Adrenal gland (tissue), 12 donors: Measurements from ENCODE around the gene ACY1. TPM values are rescaled to one million over a fixed set of nuclear protein-coding genes. Genes with fewer than 3 reads are reported as not detected.

ENCODE experiments used
- DNase-seq, 7 donors: peaks; one replicate each; pipeline ENCODE4 v3.0.0-alpha.2; 2019 to 2020
- H3K27ac ChIP-seq, 5 donors: fragments of 200-600 bp; sonication (generic) in 4 of 5; 1 replicate in 3 of 5; 2 replicates in 2 of 5; pipeline versions ENCODE4 v1.5.1 to v1.8.0; 2016 to 2020; ENCODE audit warnings: mild to moderate bottlenecking in 1 of 5
- H3K27me3 ChIP-seq: fragments of 200-600 bp; 2 replicates; pipeline ENCODE4 v1.8.0; 2021
- H3K36me3 ChIP-seq, 2 donors: fragments of 200-600 bp; replicated peaks in 1 of 2; 1 replicate in 1 of 2; 2 replicates in 1 of 2; pipeline versions ENCODE4 v1.5.1 to v1.8.0; 2018 to 2022
- H3K4me1 ChIP-seq, 2 donors: fragments of 200-600 bp; replicated peaks in 1 of 2; 1 replicate in 1 of 2; 2 replicates in 1 of 2; pipeline versions ENCODE4 v1.5.1 to v1.8.0; 2018 to 2021
- H3K4me3 ChIP-seq, 4 donors: fragments of 200-600 bp; sonication (generic) in 3 of 4; one replicate each; pipeline ENCODE4 v1.5.1; 2016 to 2018
- H3K9me3 ChIP-seq, 3 donors: fragments of 200-600 bp; sonication (generic) in 1 of 3; replicated peaks in 1 of 3; 1 replicate in 2 of 3; 2 replicates in 1 of 3; pipeline versions ENCODE4 v1.5.1 to v1.8.0; 2016 to 2021
- CTCF ChIP-seq, 6 experiments: fragments of 450-650 bp in 4 of 6; fragments of 200-600 bp in 2 of 6; sonication (generic) in 1 of 6; IDR thresholded peaks; 1 replicate in 5 of 6; 2 replicates in 1 of 6; pipeline versions ENCODE4 v1.5.1 to v1.8.0; 2016 to 2021; ENCODE audit warnings: antibody characterized with exemption in 6 of 6, mild to moderate bottlenecking in 2 of 6, moderate library complexity in 1 of 6
- POLR2A ChIP-seq, 2 donors: fragments of 450-650 bp; IDR thresholded peaks; one replicate each; pipeline ENCODE4 v1.6.1; 2017; ENCODE audit warnings: antibody characterized with exemption in 2 of 2, mild to moderate bottlenecking in 2 of 2, moderate library complexity in 1 of 2
- WGBS, 4 donors: extraction: QIAGEN DNeasy Blood & Tissue Kit in 2 of 4; methylation state at CpG; one replicate each; pipeline versions ENCODE4 v1.1.5 to v1.1.7; 2013 to 2017; 5-methylcytosine and 5-hydroxymethylcytosine counted together
- intact Hi-C, 2 donors: fragments of 100-400 bp; cut with DNase I; formaldehyde crosslinking; loops; one replicate each; pipeline versions ENCODE4 v1.14.1 to v1.15.0; 2022 to 2023
- polyA plus RNA-seq, 3 donors: library from polyadenylated mRNA; stranded (reverse); fragments of 200-250 nt in 2 of 3; fragments of 350-450 nt in 1 of 3; fragmentation: Illumina TruSeq in 1 of 3; extraction: RNeasy Lipid Tissue Mini Kit (QIAGEN cat#74804) in 1 of 3; gene quantifications; one replicate each; pipeline ENCODE4 v1.2.3, GENCODE V29; 2013 to 2014
- small RNA-seq, 2 donors: library from RNA; depleted of rRNA; stranded (forward); fragments of <200 nt; gene quantifications; one replicate each; pipeline ENCODE3, GENCODE V24; 2016
- total RNA-seq, 9 donors: library from RNA; depleted of rRNA in 4 of 9; stranded (reverse); fragments of >200 nt in 4 of 9; fragments of 120-200 nt in 1 of 9; fragmentation: NEBNext Ultra II Directional in 1 of 9; extraction: Animal tissue kit (Norgen Biotek cat#: 25700) in 1 of 9; gene quantifications; one replicate each; pipeline versions ENCODE4 v1.1.0 to v1.2.4, GENCODE V29; 2013 to 2023
- donor health status: healthy with polysubstance abuse.
- donor health status: Bipolar disorder and iron deficiency.
- donor health status: DM: yes; HTN: yes; CAD: no.
- donor health status: DM: no; HTN: no; CAD: no.
- donor health status: DM: no; HTN: no; CAD: no.
- donor health status: DM: yes; HTN: yes; CAD: no.

The ACY1 gene
- total and polyA plus RNA-seq, 12 donors = 37.3 to 122 (median 74.2) TPM

DNA sequence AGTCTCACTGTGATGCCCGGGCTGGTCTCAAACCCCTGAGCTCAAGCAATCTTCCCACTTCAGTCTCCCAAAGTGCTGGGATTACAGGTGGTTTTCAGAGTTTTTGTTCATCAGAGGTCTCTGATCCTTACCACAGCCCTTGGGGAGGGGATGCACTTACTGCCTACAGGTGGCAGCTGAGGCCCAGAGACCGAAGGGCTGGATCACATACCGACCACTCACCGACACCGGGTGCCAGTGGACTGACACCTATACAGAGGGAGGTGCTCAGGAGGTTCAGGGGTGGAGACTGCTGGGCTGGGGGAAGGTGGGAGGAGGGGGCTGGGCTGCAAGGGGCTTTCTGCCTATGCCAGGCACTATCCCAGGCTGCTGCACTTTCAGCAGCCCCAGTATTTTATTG is 53.5 kb downstream of the ACY1 start:
- no peak for DNase-seq
- Histone ChIP-seq H3K27ac (no peak overlapping the region), H3K4me3 (no peak overlapping the region), H3K27me3 (no peaks in the 10 kb centered on the region), H3K9me3 (no peaks in the 10 kb centered on the region), H3K36me3 (no peaks in the 10 kb centered on the region), H3K4me1 (no peaks in the 10 kb centered on the region)
- intact Hi-C loops = no loop called here
- TF ChIP-seq POLR2A (IDR thresholded peaks at IDR 0.05) (no peak), CTCF (IDR thresholded peaks at IDR 0.05) (no peak)
- 64 to 76% (median 73%) methylated on average over 2 to 5 of the region's 5 CpGs for WGBS, 4 donors

DNA sequence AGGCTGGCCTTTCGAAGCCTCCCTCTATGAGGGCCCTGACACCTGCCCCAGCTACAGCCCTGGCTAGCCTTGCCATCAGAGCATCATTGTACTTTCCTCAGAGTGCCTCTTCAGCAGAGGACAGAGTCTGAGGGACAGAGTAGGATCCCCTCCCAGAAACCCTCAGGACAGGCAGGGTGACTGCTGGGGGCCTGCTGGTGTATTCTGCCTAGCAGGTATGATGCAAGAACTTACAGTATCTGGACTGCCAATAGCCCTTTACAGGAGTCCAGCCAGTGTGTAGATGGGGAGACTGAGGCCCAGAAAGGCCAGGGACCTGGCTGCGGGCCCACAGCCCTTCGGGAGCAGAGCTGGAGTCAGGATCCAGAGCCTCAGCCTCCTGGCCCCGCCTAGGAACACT is 54.0 kb downstream of the ACY1 start:
- no peak overlapping the region for H3K27ac ChIP-seq
- no peak for TF ChIP-seq POLR2A (IDR thresholded peaks at IDR 0.05)
- H3K9me3 ChIP-seq = no peaks in the 10 kb centered on the region
- no peak overlapping the region for H3K4me3 ChIP-seq
- H3K27me3 ChIP-seq = no peaks in the 10 kb centered on the region
- no peaks in the 10 kb centered on the region for H3K36me3 ChIP-seq
- intact Hi-C loops = no loop called here
- no peaks in the 10 kb centered on the region for H3K4me1 ChIP-seq
- no peak for DNase-seq
- WGBS, 4 donors = 83 to 94% (median 88%) methylated on average over 1 to 4 of the region's 4 CpGs

- H3K27ac ChIP-seq = no peak overlapping the region
- WGBS, 4 donors = 90 to 95% (median 92%) methylated on average over 2 to 6 of the region's 6 CpGs
- no peaks in the 10 kb centered on the region for H3K36me3 ChIP-seq
- no peak for DNase-seq
- intact Hi-C loops = no loop called here
- TF ChIP-seq CTCF (IDR thresholded peaks at IDR 0.05) (no peak), POLR2A (IDR thresholded peaks at IDR 0.05) (no peak)
- H3K4me3 ChIP-seq = no peak overlapping the region
- H3K4me1 ChIP-seq = no peaks in the 10 kb centered on the region
- no peaks in the 10 kb centered on the region for H3K9me3 ChIP-seq
- no peaks in the 10 kb centered on the region for H3K27me3 ChIP-seq
Measured at GRCh38 chr3:52038227-52038626, 54.9 kb downstream of the ACY1 start.

Small RNAs within 50 kb of the gene (small RNA-seq; reads per million reads assigned to genes)
- 0 reads per million in 2 donors for gene AC115284.1

Other genes with a start within 250 kb of the ACY1 start
- not detected for gene IQCF6, start 204.3 kb upstream of the ACY1 start, total RNA-seq
- gene IQCF6, start 204.3 kb upstream of the ACY1 start, polyA plus RNA-seq = not detected
- gene IQCF2, start 121.9 kb upstream of the ACY1 start, total RNA-seq = not detected
- not detected for gene IQCF2, start 121.9 kb upstream of the ACY1 start, polyA plus RNA-seq
- gene IQCF5, start 107.9 kb upstream of the ACY1 start, total RNA-seq = not detected
- gene IQCF5, start 107.9 kb upstream of the ACY1 start, polyA plus RNA-seq = not detected
- not detected for gene IQCF1, start 80.2 kb upstream of the ACY1 start, total RNA-seq
- not detected for gene IQCF1, start 80.2 kb upstream of the ACY1 start, polyA plus RNA-seq
- 10 to 100 TPM; 13.4 to 39.8 (median 19.3) TPM for gene RRP9, start 41.6 kb upstream of the ACY1 start, total RNA-seq
- 10 to 100 TPM; 25.1 to 37.1 (median 32.7) TPM for gene RRP9, start 41.6 kb upstream of the ACY1 start, polyA plus RNA-seq
- gene PARP3, start 41.2 kb upstream of the ACY1 start, total RNA-seq = 10 to 100 TPM in 8 of 9 donors, 1 to 10 TPM in 1; 7.8 to 94.1 (median 72.4) TPM
- gene PARP3, start 41.2 kb upstream of the ACY1 start, polyA plus RNA-seq = 10 to 100 TPM; 36.1 to 57.4 (median 56.3) TPM
- gene GPR62, start 28.2 kb upstream of the ACY1 start, total RNA-seq = under 1 TPM in 7 of 9 donors, not detected in 2; 0.17 to 0.83 (median 0.38) TPM
- under 1 TPM; 0.13 to 0.40 (median 0.24) TPM for gene GPR62, start 28.2 kb upstream of the ACY1 start, polyA plus RNA-seq
- 10 to 100 TPM; 15.7 to 41.3 (median 35.6) TPM for gene PCBP4, start 16.1 kb upstream of the ACY1 start, total RNA-seq
- gene PCBP4, start 16.1 kb upstream of the ACY1 start, polyA plus RNA-seq = 100 to 1,000 TPM in 1 of 3 donors, 10 to 100 TPM in 2; 10.7 to 234 (median 87.3) TPM
- gene ABHD14B, start 9.5 kb upstream of the ACY1 start, total RNA-seq = 100 to 1,000 TPM in 6 of 9 donors, 10 to 100 TPM in 3; 40.0 to 177 (median 118) TPM
- gene ABHD14B, start 9.5 kb upstream of the ACY1 start, polyA plus RNA-seq = 100 to 1,000 TPM in 2 of 3 donors, 10 to 100 TPM in 1; 91.8 to 175 (median 152) TPM
- gene ABHD14A, start 8.5 kb upstream of the ACY1 start, total RNA-seq = 100 to 1,000 TPM in 3 of 9 donors, 10 to 100 TPM in 6; 29.3 to 162 (median 68.0) TPM
- gene ABHD14A, start 8.5 kb upstream of the ACY1 start, polyA plus RNA-seq = 100 to 1,000 TPM in 2 of 3 donors, 10 to 100 TPM in 1; 30.2 to 140 (median 112) TPM
- gene RPL29, start 12.4 kb downstream of the ACY1 start, total RNA-seq = 1,000 to 10,000 TPM; 1,018 to 1,982 (median 1,344) TPM
- gene RPL29, start 12.4 kb downstream of the ACY1 start, polyA plus RNA-seq = 1,000 to 10,000 TPM in 2 of 3 donors, 100 to 1,000 TPM in 1; 947 to 3,421 (median 2,326) TPM
- 10 to 100 TPM in 8 of 9 donors, 1 to 10 TPM in 1; 5.5 to 35.0 (median 16.4) TPM for gene DUSP7, start 73.0 kb downstream of the ACY1 start, total RNA-seq
- gene DUSP7, start 73.0 kb downstream of the ACY1 start, polyA plus RNA-seq = 10 to 100 TPM in 1 of 3 donors, 1 to 10 TPM in 2; 5.7 to 10.0 (median 7.7) TPM
- gene POC1A, start 170.9 kb downstream of the ACY1 start, total RNA-seq = 1 to 10 TPM; 2.9 to 8.4 (median 6.2) TPM
- 1 to 10 TPM; 2.0 to 6.4 (median 2.8) TPM for gene POC1A, start 170.9 kb downstream of the ACY1 start, polyA plus RNA-seq
- 1,000 to 10,000 TPM in 1 of 9 donors, 100 to 1,000 TPM in 8; 233 to 3,700 (median 664) TPM for gene ALAS1, start 214.6 kb downstream of the ACY1 start, total RNA-seq
- gene ALAS1, start 214.6 kb downstream of the ACY1 start, polyA plus RNA-seq = 100 to 1,000 TPM in 2 of 3 donors, 10 to 100 TPM in 1; 64.9 to 849 (median 387) TPM
- gene TLR9, start 242.1 kb downstream of the ACY1 start, total RNA-seq = under 1 TPM in 5 of 9 donors, not detected in 4; under 0.01 to 0.61 (median 0.13) TPM
- under 1 TPM in 2 of 3 donors, not detected in 1; 0.34 to 0.56 TPM for gene TLR9, start 242.1 kb downstream of the ACY1 start, polyA plus RNA-seq